ENCODE measurements around the gene TMEM181. TPM values are rescaled to one million over a fixed set of nuclear protein-coding genes. Genes with fewer than 3 reads are reported as not detected.
A peak's percentile ranks its signal among the peaks of the same experiment; 100 is the strongest.

Gene TMEM181
- total and polyA plus RNA-seq, 4 donors, result 6.4 to 15.6 (median 12.6) TPM

- Histone ChIP-seq H3K9me3 (ENCODE audit: control insufficient read depth in 4 of 4, low read length in 3 of 4) (no peaks in the 10 kb centered on the region), H3K27ac (ENCODE audit: low read depth in 1 of 2, low read length in 2 of 2) (peak overlapping the region; percentile 63 to 77), H3K9ac (ENCODE audit: low read depth in 1 of 2, low read length in 2 of 2) (peak overlapping the region in 1 of 2 donors; percentile 76), H3K36me3 (ENCODE audit: control insufficient read depth in 4 of 4, insufficient read depth in 3 of 4, low read depth in 1 of 4, low read length in 3 of 4) (no peaks in the 10 kb centered on the region), H3K27me3 (ENCODE audit: control insufficient read depth in 4 of 4, insufficient read depth in 4 of 4, low read length in 3 of 4) (no peaks in the 10 kb centered on the region), H3K4me1 (ENCODE audit: control insufficient read depth in 4 of 4, insufficient read depth in 4 of 4, low read length in 3 of 4) (no peaks in the 10 kb centered on the region), H3K4me3 (ENCODE audit: low read depth in 1 of 3, low read length in 3 of 3) (no peak overlapping the region)
- TF ChIP-seq CTCF (IDR thresholded peaks at IDR 0.05; ENCODE audit: low read depth, low read length, missing input control) (no peak), HNF4G (IDR thresholded peaks at IDR 0.05) (no peak), SP1 (IDR thresholded peaks at IDR 0.05) (peak; percentile 42), ATF3 (IDR thresholded peaks at IDR 0.05) (no peak)
- WGBS, result 76% methylated on average over 15 of the region's 15 CpGs
- DNase-seq (ENCODE audit: low spot score), result no peak
These were observed 93.9 kb downstream of the TMEM181 start for GRCh38 chr6:158653577-158654354.

- DNase-seq (ENCODE audit: low spot score), result no peak
- 72% methylated on average over 6 of the region's 6 CpGs for WGBS
- no peak overlapping the region for H3K4me3 ChIP-seq (ENCODE audit: low read depth in 1 of 3, low read length in 3 of 3)
- no peaks in the 10 kb centered on the region for H3K36me3 ChIP-seq (ENCODE audit: control insufficient read depth in 4 of 4, insufficient read depth in 3 of 4, low read depth in 1 of 4, low read length in 3 of 4)
- no peaks in the 10 kb centered on the region for H3K9me3 ChIP-seq (ENCODE audit: control insufficient read depth in 4 of 4, low read length in 3 of 4)
- H3K4me1 ChIP-seq (ENCODE audit: control insufficient read depth in 4 of 4, insufficient read depth in 4 of 4, low read length in 3 of 4), result no peaks in the 10 kb centered on the region
- H3K27ac ChIP-seq (ENCODE audit: low read depth in 1 of 2, low read length in 2 of 2), result peak overlapping the region; percentile 63 to 77
- H3K9ac ChIP-seq (ENCODE audit: low read depth in 1 of 2, low read length in 2 of 2), result no peak overlapping the region
- TF ChIP-seq TAF1 (conservative IDR thresholded peaks at IDR 0.05), result no peak
- TF ChIP-seq NR2F2 (IDR thresholded peaks at IDR 0.05), result no peak
- no peak for TF ChIP-seq RAD21 (IDR thresholded peaks at IDR 0.05)
- no peak for TF ChIP-seq JUND (IDR thresholded peaks at IDR 0.05)
- no peak for TF ChIP-seq SP1 (IDR thresholded peaks at IDR 0.05)
- TF ChIP-seq CTCF (IDR thresholded peaks at IDR 0.05; ENCODE audit: low read depth, low read length, missing input control), result no peak
- TF ChIP-seq REST (IDR thresholded peaks at IDR 0.05), result no peak
- no peak for TF ChIP-seq GABPA (IDR thresholded peaks at IDR 0.05 in 1 of 2, conservative IDR thresholded peaks at IDR 0.05 in 1 of 2)
- no peak for TF ChIP-seq YY1 (IDR thresholded peaks at IDR 0.05)
- no peak for TF ChIP-seq EGR1 (IDR thresholded peaks at IDR 0.05; ENCODE audit: low read depth in 2 of 2)
- no peaks in the 10 kb centered on the region for H3K27me3 ChIP-seq (ENCODE audit: control insufficient read depth in 4 of 4, insufficient read depth in 4 of 4, low read length in 3 of 4)
These were observed 94.6 kb downstream of the TMEM181 start for GRCh38 chr6:158654498-158654897.

All from liver (tissue), 9 donors.